H1 (cell line): ENCODE results near the gene INAFM2. TPM values are rescaled to one million over a fixed set of nuclear protein-coding genes. Genes with fewer than 3 reads are reported as not detected.

ENCODE experiments used
- CTCF ChIA-PET: fragments of 300-600 bp; sonication (Branson Sonifier 250); formaldehyde crosslinking; loops from one replicate; lab custom pipeline; 2021; ENCODE audit not compliant: partially characterized antibody; lab: Charles Lee
- POLR2A ChIA-PET: fragments of 300-600 bp; sonication (Branson Sonifier 250); formaldehyde crosslinking; loops from one replicate; lab custom pipeline; 2021; ENCODE audit warnings: inconsistent platforms; ENCODE audit not compliant: partially characterized antibody; lab: Charles Lee
- DNase-seq, 2 experiments: peaks; one replicate each; pipeline versions ENCODE4 v3.0.0 to v3.0.0-alpha.2; 2010 to 2022; ENCODE audit warnings: low spot score in 2 of 2, low read depth in 1 of 2, mixed read lengths in 1 of 2
- FAIRE-seq: peaks from 2 replicates; lab custom pipeline; 2011; peaks lifted over from hg19 to GRCh38; lab: Jason Lieb, UNC
- H2AFZ ChIP-seq: 2 replicates; pipeline ENCODE4 v1.8.1; 2012; ENCODE audit warnings: low read length, inconsistent platforms
- H2AK5ac ChIP-seq: 2 replicates; pipeline ENCODE4 v1.6.1; 2013; ENCODE audit warnings: low read depth, low read length
- H2BK120ac ChIP-seq: replicated peaks from 2 replicates; pipeline ENCODE3; 2013; ENCODE audit warnings: low read depth, low read length, inconsistent platforms
- H2BK12ac ChIP-seq: 2 replicates; pipeline ENCODE4 v1.6.1; 2013; ENCODE audit warnings: low read depth, low read length
- H2BK15ac ChIP-seq: 2 replicates; pipeline ENCODE4 v1.6.1; 2013; ENCODE audit warnings: low read length
- H2BK20ac ChIP-seq: 2 replicates; pipeline ENCODE4 v1.6.1; 2013; ENCODE audit warnings: low read length
- H2BK5ac ChIP-seq: 2 replicates; pipeline ENCODE4 v1.6.1; 2013; ENCODE audit warnings: low read depth, low read length
- H3K14ac ChIP-seq: 2 replicates; pipeline ENCODE4 v1.6.1; 2013; ENCODE audit warnings: inconsistent platforms; ENCODE audit not compliant: insufficient read length
- H3K18ac ChIP-seq: 2 replicates; pipeline ENCODE4 v1.6.1; 2013; ENCODE audit warnings: low read length; ENCODE audit errors: extremely low read depth
- H3K23ac ChIP-seq: 2 replicates; pipeline ENCODE4 v1.6.1; 2013; ENCODE audit warnings: inconsistent platforms; ENCODE audit not compliant: insufficient read length
- H3K23me2 ChIP-seq: 2 replicates; pipeline ENCODE4 v1.6.1; 2013; ENCODE audit warnings: low read depth, low read length
- H3K27ac ChIP-seq: 2 replicates; pipeline ENCODE4 v1.6.1; 2011; ENCODE audit warnings: low read depth, low read length, inconsistent platforms
- H3K27me3 ChIP-seq, 4 experiments: replicated peaks in 1 of 4; 1 replicate in 1 of 4; 2 replicates in 3 of 4; pipeline versions ENCODE4 v1.6.1 to v1.8.1; 2011 to 2013; ENCODE audit warnings: low read length in 3 of 4, mild to moderate bottlenecking in 3 of 4, inconsistent platforms in 2 of 4, mixed read lengths in 2 of 4, moderate library complexity in 1 of 4; ENCODE audit not compliant: control insufficient read depth in 3 of 4, insufficient read depth in 3 of 4; ENCODE audit errors: extremely low read depth in 1 of 4
- H3K36me3 ChIP-seq, 4 experiments: 2 replicates each; pipeline versions ENCODE4 v1.6.1 to v1.8.1; 2011 to 2013; ENCODE audit warnings: mild to moderate bottlenecking in 4 of 4, low read length in 3 of 4, moderate library complexity in 2 of 4, control low read depth in 1 of 4, inconsistent platforms in 1 of 4; ENCODE audit not compliant: insufficient read depth in 4 of 4, control insufficient read depth in 2 of 4
- H3K4ac ChIP-seq: replicated peaks from 2 replicates; pipeline ENCODE3; 2013; ENCODE audit warnings: low read length, low read depth, mixed read lengths, inconsistent platforms; ENCODE audit not compliant: insufficient read length
- H3K4me1 ChIP-seq, 4 experiments: replicated peaks in 1 of 4; 1 replicate in 1 of 4; 2 replicates in 3 of 4; pipeline versions ENCODE4 v1.6.1 to v1.8.1; 2011 to 2013; ENCODE audit warnings: low read length in 3 of 4, inconsistent platforms in 2 of 4, mixed read lengths in 1 of 4; ENCODE audit not compliant: insufficient read depth in 4 of 4, control insufficient read depth in 3 of 4
- H3K4me2 ChIP-seq, 2 experiments: 2 replicates each; pipeline versions ENCODE4 v1.6.1 to v1.8.1; 2011 to 2013; ENCODE audit warnings: low read depth in 2 of 2, low read length in 2 of 2, control low read depth in 1 of 2, inconsistent platforms in 1 of 2, mild to moderate bottlenecking in 1 of 2; ENCODE audit not compliant: insufficient read depth in 1 of 2
- H3K4me3 ChIP-seq, 4 experiments: fragments of 200-600, 300-600 bp in 1 of 4; sonication (generic), shearing (Covaris generic), sonication (Bioruptor Twin) in 1 of 4; 2 replicates each; pipeline versions ENCODE4 v1.5.1 to v1.8.1; 2011 to 2016; ENCODE audit warnings: low read length in 4 of 4, low read depth in 3 of 4, control low read depth in 2 of 4, inconsistent platforms in 2 of 4, mild to moderate bottlenecking in 2 of 4, mixed read lengths in 1 of 4, moderate library complexity in 1 of 4; ENCODE audit not compliant: insufficient read depth in 2 of 4; ENCODE audit errors: extremely low read depth in 1 of 4
- H3K56ac ChIP-seq: replicated peaks from 2 replicates; pipeline ENCODE3; 2013; ENCODE audit warnings: low read depth, mild to moderate bottlenecking, mixed read lengths, low read length, inconsistent platforms; ENCODE audit not compliant: insufficient read length
- H3K79me1 ChIP-seq: 2 replicates; pipeline ENCODE4 v1.6.1; 2013; ENCODE audit warnings: low read depth, low read length, control low read depth
- H3K79me2 ChIP-seq, 2 experiments: 2 replicates each; pipeline versions ENCODE4 v1.6.1 to v1.8.1; 2012 to 2013; ENCODE audit warnings: low read length in 2 of 2, mild to moderate bottlenecking in 2 of 2, inconsistent platforms in 1 of 2; ENCODE audit not compliant: insufficient read depth in 2 of 2, control insufficient read depth in 1 of 2
- H3K9ac ChIP-seq, 4 experiments: replicated peaks in 1 of 4; 1 replicate in 1 of 4; 2 replicates in 3 of 4; pipeline versions ENCODE4 v1.6.1 to v1.8.1; 2011 to 2013; ENCODE audit warnings: low read depth in 3 of 4, low read length in 3 of 4, control low read depth in 2 of 4, mild to moderate bottlenecking in 2 of 4, moderate library complexity in 2 of 4, inconsistent platforms in 1 of 4; ENCODE audit errors: extremely low read depth in 1 of 4
- H3K9me3 ChIP-seq, 2 experiments: 2 replicates each; pipeline versions ENCODE4 v1.6.1 to v1.8.1; 2012 to 2013; ENCODE audit warnings: mild to moderate bottlenecking in 2 of 2, moderate library complexity in 2 of 2, control low read depth in 1 of 2, inconsistent platforms in 1 of 2, low read depth in 1 of 2, low read length in 1 of 2, mixed read lengths in 1 of 2; ENCODE audit not compliant: insufficient read depth in 2 of 2
- H4K20me1 ChIP-seq, 2 experiments: replicated peaks in 1 of 2; 2 replicates each; pipeline versions ENCODE3 to v1.8.1; 2011 to 2013; ENCODE audit warnings: inconsistent platforms in 2 of 2, low read length in 2 of 2, mild to moderate bottlenecking in 1 of 2; ENCODE audit not compliant: insufficient read depth in 2 of 2, control insufficient read depth in 1 of 2
- H4K5ac ChIP-seq: 2 replicates; pipeline ENCODE4 v1.6.1; 2013; ENCODE audit warnings: low read length, low read depth, mixed read lengths, inconsistent platforms; ENCODE audit not compliant: insufficient read length
- H4K8ac ChIP-seq: 2 replicates; pipeline ENCODE4 v1.8.0; 2013; ENCODE audit warnings: mild to moderate bottlenecking, moderate library complexity, low read length, inconsistent platforms; ENCODE audit not compliant: insufficient read depth; ENCODE audit errors: extremely low read depth
- H4K91ac ChIP-seq: replicated peaks from 2 replicates; pipeline ENCODE3; 2013; ENCODE audit warnings: low read length, mixed read lengths, inconsistent platforms; ENCODE audit not compliant: insufficient read length
- JUND ChIP-seq: IDR thresholded peaks from 2 replicates; pipeline ENCODE4 v1.6.1; 2011; ENCODE audit warnings: mild to moderate bottlenecking, improper control_type of control experiment, low read length
- WGBS, 2 experiments: shearing (Covaris generic) in 1 of 2; methylation state at CpG; one replicate each; pipeline versions ENCODE4 v1.1.6 to v1.1.7; 2013 to 2015; ENCODE audit warnings: low lambda C conversion rate in 2 of 2, mixed read lengths in 2 of 2, inconsistent platforms in 1 of 2, low coverage in 1 of 2, missing lambda C conversion rate in 1 of 2; ENCODE audit not compliant: insufficient replicate concordance in 2 of 2, insufficient coverage in 1 of 2, insufficient read length in 1 of 2; ENCODE audit errors: extremely low coverage in 1 of 2, missing lambda C conversion rate in 1 of 2; 5-methylcytosine and 5-hydroxymethylcytosine counted together
- polyA plus RNA-seq, 7 experiments: library from polyadenylated mRNA; depleted of rRNA in 3 of 7; stranded (reverse) in 5 of 7; unstranded in 2 of 7; fragments of >200 nt in 5 of 7; fragments of 200-250 nt in 2 of 7; gene quantifications; 1 replicate in 5 of 7; 2 replicates in 1 of 7; 4 replicates in 1 of 7; pipeline versions ENCODE4 v1.2.1 to v1.2.3, GENCODE V29; 2011 to 2013; ENCODE audit warnings: missing spikeins in 2 of 7, mixed read lengths in 2 of 7
- total RNA-seq: library from RNA; stranded (reverse); fragmentation: NEBNext Ultra II Directional; extraction: Animal tissue kit (Norgen Biotek cat#: 25700); gene quantifications from 2 replicates; pipeline ENCODE4 v1.2.1, GENCODE V29; 2021

The INAFM2 gene
- total and polyA plus RNA-seq, 2 of the 8 experiments (the other 6 are each of a cell fraction or from before 2014, with no cell fraction given) = 15.3 to 35.1 TPM

GRCh38 chr15:40364251-40364650, 40.8 kb downstream of the INAFM2 start:
- DNase-seq = no peak
- Histone ChIP-seq H3K79me2 (no peaks in the 10 kb centered on the region), H3K23ac (no peak overlapping the region), H2BK15ac (no peak overlapping the region), H4K8ac (no peak overlapping the region), H3K27ac (no peak overlapping the region), H3K4me2 (no peak overlapping the region), H4K5ac (no peak overlapping the region), H3K4me1 (peaks cover 0 to 6% (median 4%) of the 10 kb centered on the region in 4 experiments; a peak in 3 of 7 replicates), H4K91ac (no peak overlapping the region), H3K56ac (no peak overlapping the region), H3K27me3 (peaks cover 5 to 29% (median 24%) of the 10 kb centered on the region in 4 experiments), H3K9ac (no peak overlapping the region), H3K4ac (no peak overlapping the region), H3K36me3 (no peaks in the 10 kb centered on the region), H3K9me3 (peaks cover 0 to 8% of the 10 kb centered on the region in 2 experiments; a peak in 1 of 4 replicates), H3K23me2 (peaks cover 1% of the 10 kb centered on the region), H4K20me1 (peaks cover 0 to 3% of the 10 kb centered on the region in 2 experiments), H3K14ac (no peak overlapping the region), H2AK5ac (no peak overlapping the region), H3K4me3 (no peak overlapping the region), H2BK120ac (no peak overlapping the region)
- FAIRE-seq = no peak
- POLR2A ChIA-PET = interaction anchor here (1.2 to 1.3 kb wide), 2 partner anchors 10 to 18 kb away, joined by 3 read pairs; partner anchors contain the start of gene KNSTRN
- 98% methylated on average over 5 of the region's 6 CpGs; no CpG with 5 or more reads in 1 of the 2 experiments for WGBS, 2 experiments
- no peak for TF ChIP-seq JUND
- TF ChIP-seq, all 59 proteins: peak for 0
- Histone ChIP-seq H2AFZ (no peak overlapping the region), H2BK12ac (no peak overlapping the region), H3K79me1 (no peaks in the 10 kb centered on the region), H3K18ac (no peak overlapping the region), H2BK5ac (no peak overlapping the region), H2BK20ac (no peak overlapping the region; the same call in 1 of the 2 replicates)
- CTCF ChIA-PET = interaction anchor here (1.4 to 13.4 kb wide), 3 partner anchors 17 to 84 kb away, joined by 5 to 452 read pairs (median 6); partner anchors contain the start of genes CCDC9B, DISP2 and PHGR1
